Stimulated activated CD4-positive, alpha-beta T cell treated with anti-CD3 and anti-CD28 coated beads, TNF-alpha, amount 100 ng/mL, for 1 hour (primary cell): Measurements from ENCODE around the gene RBM20.

Source experiments
- DNase-seq, 3 donors: peaks; one replicate each; pipeline ENCODE4 v3.0.0-alpha.2; 2020; ENCODE audit warnings: low read depth in 3 of 3, low spot score in 1 of 3

Gene RBM20

GRCh38 chr10:110730345-110731050 is 86.4 kb downstream of the RBM20 start:
- no peak for DNase-seq

- no peak for DNase-seq
Measured at GRCh38 chr10:110733218-110733952, 89.2 kb downstream of the RBM20 start.

- DNase-seq = no peak
Measured at GRCh38 chr10:110735620-110736027, 91.5 kb downstream of the RBM20 start.

- no peak for DNase-seq
Measured at GRCh38 chr10:110737886-110738634, 93.9 kb downstream of the RBM20 start.

GRCh38 chr10:110739811-110740271 is 95.7 kb downstream of the RBM20 start:
- no peak for DNase-seq

GRCh38 chr10:110742801-110743200 is 98.7 kb downstream of the RBM20 start:
- no peak for DNase-seq

GRCh38 chr10:110744782-110745181 is 100.6 kb downstream of the RBM20 start:
- no peak for DNase-seq

- peak in 2 of 3 donors; percentile 16 to 19 for DNase-seq
Measured at GRCh38 chr10:110746254-110746826, 102.2 kb downstream of the RBM20 start.

- DNase-seq = no peak
Measured at GRCh38 chr10:110746969-110747608, 103.0 kb downstream of the RBM20 start.

GRCh38 chr10:110747609-110748464 is 103.7 kb downstream of the RBM20 start:
- DNase-seq = no peak

- DNase-seq = no peak
Measured at GRCh38 chr10:110748970-110749369, 104.8 kb downstream of the RBM20 start.

- DNase-seq = no peak
Measured at GRCh38 chr10:110750931-110751330, 106.8 kb downstream of the RBM20 start.

GRCh38 chr10:110751850-110752249 is 107.7 kb downstream of the RBM20 start:
- DNase-seq = no peak

GRCh38 chr10:110753462-110753861 is 109.3 kb downstream of the RBM20 start:
- no peak for DNase-seq

GRCh38 chr10:110754375-110755105 is 110.4 kb downstream of the RBM20 start:
- no peak for DNase-seq

GRCh38 chr10:110755781-110756180 is 111.6 kb downstream of the RBM20 start:
- no peak for DNase-seq

- DNase-seq = no peak
Measured at GRCh38 chr10:110756876-110757275, 112.7 kb downstream of the RBM20 start.

GRCh38 chr10:110757586-110757985 is 113.5 kb downstream of the RBM20 start:
- DNase-seq = no peak

GRCh38 chr10:110758128-110758765 is 114.1 kb downstream of the RBM20 start:
- DNase-seq = no peak
